GM19372 (cell line): ENCODE data around the gene SINHCAF.
"Not testable (repeated sequence)": the region's sequence is repeated elsewhere in the genome, so short reads cannot be mapped to it uniquely, and the experiment has no call there.

Source experiments
- ATAC-seq: cut with Tn5 transposase; IDR thresholded peaks from one replicate; pipeline ENCODE4 v1.9.1; 2021; ENCODE audit warnings: mild to moderate bottlenecking, low read depth, moderate library complexity; ENCODE audit not compliant: unreplicated experiment

Gene SINHCAF, protein sequence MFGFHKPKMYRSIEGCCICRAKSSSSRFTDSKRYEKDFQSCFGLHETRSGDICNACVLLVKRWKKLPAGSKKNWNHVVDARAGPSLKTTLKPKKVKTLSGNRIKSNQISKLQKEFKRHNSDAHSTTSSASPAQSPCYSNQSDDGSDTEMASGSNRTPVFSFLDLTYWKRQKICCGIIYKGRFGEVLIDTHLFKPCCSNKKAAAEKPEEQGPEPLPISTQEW

DNA sequence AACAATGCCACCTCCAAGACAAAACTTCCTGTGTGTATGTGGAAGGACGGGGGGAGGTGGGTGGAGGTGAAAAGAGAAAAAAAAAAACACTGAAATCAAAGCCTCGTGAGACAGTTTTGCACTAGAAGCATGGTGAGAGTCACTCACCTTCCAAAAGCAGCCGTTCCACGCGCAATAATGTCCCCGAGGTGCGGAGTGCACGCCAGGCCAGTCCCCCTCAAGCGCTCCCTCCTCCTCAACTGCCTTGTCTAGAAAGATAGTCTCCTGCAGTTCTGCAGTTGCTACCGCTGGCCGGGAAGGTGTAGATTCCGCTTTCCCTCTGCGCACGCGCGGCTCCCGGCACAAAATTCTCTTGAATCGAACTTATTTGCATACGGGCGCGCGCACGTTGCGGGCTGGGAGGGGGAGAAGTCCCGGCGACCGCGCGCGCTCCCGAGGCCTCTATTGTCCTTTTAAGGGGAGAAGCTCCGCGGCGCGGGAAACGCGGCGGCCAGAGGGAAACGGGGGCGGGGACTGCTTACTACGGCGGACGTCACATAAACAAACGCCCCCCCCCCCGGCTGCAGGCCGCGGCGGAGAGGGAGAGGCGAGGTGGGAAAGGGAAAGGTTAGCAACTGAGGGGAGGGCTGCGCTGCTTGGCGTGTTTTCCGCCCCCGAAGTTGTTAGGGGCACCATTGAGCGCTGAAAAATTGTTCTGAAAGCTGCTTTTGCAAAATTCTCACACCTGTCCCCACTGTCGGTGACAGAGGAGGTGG lies at the start of gene SINHCAF:
SINHCAF (minus strand) TSS at position 274 of the 755 bp plus-strand sequence. CDS start 27,946 bp downstream, outside the sequence.
- peak; percentile 54 for ATAC-seq

GRCh38 chr12:31375422-31375821 lies 49.5 kb upstream of the SINHCAF start:
- not testable (repeated sequence) for ATAC-seq

GRCh38 chr12:31371256-31371620 lies 45.3 kb upstream of the SINHCAF start:
- no peak for ATAC-seq

DNA sequence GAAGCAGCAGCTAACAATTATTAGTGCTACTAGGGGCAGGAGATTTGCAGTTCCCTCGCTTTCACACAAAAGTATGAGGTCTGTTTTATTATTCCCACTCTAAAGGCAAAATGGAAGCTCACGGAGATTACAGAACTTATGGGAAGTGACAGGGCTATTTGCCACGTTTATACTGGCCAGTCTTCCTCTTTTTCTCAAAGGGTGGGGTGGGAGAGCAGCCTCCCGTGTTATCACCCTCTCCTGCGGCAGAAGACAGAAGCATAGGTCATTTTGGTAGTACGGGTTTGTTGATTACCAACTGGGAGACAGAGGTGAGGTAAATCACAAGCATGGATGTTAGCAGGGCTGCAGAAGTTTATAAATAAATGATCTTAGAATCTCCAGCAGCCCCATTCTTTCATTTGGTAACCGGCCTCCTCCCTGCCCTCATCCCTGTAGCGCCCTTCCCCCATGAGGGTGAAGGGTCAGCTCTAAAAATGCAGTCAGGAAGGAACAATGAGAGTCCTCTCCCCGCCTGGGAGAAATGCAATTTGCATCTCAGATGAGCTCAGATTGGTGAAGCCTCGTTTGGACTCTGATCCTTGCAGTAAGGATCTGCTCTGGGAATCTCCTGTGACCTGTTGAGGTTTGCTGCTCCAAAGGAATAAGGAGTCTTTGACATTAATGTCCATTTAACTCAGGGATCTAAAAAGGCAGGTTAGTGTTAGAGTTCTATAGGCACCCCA lies 44.7 kb upstream of the SINHCAF start:
- no peak for ATAC-seq

- ATAC-seq = no peak
Measured at GRCh38 chr12:31369712-31370521, 44.0 kb upstream of the SINHCAF start.

DNA sequence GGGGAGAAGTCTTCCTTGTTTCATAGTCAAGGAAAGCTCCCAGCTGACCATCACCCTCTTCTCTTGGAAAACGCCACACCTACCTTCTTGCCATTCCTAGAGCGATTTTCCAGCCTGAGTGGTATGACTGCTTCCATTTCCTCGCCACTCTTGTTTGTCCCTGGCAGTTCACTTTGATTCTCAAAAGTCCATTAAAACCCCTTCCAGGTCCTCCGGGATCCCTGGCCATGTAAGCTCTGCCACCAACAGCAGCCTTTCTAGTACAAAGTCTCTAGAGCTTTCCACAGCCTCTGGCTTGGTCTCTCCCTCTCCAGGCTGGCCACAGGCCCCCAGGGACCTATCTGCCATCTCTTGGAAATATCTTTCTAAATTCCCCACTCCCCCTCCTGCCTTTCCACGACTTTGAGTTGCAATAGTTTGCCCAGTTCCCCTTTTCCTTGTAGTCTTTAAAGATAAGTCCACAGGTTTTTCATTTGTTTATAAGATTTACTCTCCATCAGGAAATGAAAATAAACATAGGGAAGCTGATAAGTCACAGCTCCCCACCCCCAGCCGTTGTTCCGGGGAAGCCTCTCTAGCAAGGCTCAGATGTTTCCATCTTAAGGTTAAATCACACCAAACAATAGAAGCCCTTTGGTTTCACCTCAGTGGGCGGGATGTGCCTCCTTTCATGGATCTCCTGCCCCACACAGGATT lies 42.9 kb upstream of the SINHCAF start:
- no peak for ATAC-seq

DNA sequence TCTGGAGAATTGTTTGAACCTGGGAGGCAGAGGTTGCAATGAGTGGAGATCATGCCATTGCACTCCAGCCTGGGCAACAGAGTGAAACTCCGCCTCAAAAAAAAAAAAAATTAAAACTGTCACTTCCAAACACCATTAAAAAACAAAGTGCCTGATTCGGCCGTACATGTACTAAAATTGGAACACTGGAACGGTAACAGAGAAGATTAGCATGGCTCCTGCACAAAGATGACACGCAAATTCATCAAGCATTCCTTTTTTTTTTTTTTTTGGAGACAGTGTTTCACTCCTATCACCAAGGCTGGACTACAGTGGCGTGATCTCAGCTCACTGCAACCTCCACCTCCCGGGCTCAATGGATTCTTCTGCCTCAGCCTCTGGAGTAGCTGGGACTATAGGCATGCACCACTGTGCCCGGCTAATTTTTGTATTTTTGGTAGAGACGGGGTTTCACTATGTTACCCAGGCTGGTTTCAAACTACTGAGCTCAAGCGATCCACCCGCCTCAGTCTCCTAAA lies 40.2 kb upstream of the SINHCAF start:
- ATAC-seq = no peak

GRCh38 chr12:31363831-31364230 lies 37.9 kb upstream of the SINHCAF start:
- no peak for ATAC-seq

DNA sequence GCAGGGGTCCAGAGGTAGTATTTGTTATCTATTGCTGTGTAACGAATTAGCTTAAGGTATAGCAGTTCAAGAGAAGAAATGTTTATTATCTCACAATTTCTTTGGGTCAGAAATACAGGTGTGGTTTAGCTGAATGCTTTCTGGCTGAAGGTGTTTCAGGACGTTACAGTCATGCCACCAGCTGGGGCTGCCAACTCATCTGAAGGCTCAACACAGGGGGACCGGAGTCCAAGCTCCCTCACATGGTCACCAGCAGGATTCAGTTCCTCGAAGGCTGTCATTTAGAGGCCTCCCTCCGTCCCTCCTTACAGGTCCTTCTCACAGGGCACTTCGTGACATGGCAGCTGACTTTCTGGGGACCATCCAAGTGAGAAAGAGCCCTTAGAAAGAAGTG lies 37.5 kb upstream of the SINHCAF start:
- peak; percentile 14 for ATAC-seq

DNA sequence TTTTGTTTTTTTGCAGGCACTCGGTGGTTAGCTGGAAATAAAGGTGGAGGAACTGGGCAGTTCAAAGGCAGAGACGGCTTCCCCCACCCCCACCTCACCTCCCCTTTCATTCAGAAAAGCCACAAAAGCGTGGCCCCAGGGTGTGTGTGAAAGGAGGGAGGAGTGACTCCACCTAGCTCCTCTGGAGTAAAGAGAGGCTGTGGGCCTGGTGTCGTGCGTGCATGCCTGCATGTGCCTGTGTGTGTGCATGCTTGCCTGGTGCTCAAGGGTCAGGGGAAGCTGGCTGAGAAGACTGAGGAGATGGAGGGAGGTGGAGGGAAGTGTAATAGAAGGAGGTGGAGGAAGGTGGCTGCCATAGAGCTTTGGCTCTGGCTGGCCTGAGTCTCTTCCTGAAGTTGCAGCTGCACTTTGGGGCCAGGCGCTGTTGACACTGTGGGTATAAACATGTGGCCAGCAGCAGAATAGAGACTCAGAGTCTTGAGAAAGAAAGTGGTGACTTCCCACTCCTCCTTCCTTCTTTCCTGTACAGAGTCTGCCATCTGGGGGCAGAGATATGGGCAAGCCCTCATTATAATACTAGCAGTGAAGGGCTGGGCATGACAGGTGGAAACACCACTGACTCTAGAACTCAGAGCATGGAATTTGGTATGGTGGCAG lies 36.9 kb upstream of the SINHCAF start:
- peak; percentile 58 for ATAC-seq

DNA sequence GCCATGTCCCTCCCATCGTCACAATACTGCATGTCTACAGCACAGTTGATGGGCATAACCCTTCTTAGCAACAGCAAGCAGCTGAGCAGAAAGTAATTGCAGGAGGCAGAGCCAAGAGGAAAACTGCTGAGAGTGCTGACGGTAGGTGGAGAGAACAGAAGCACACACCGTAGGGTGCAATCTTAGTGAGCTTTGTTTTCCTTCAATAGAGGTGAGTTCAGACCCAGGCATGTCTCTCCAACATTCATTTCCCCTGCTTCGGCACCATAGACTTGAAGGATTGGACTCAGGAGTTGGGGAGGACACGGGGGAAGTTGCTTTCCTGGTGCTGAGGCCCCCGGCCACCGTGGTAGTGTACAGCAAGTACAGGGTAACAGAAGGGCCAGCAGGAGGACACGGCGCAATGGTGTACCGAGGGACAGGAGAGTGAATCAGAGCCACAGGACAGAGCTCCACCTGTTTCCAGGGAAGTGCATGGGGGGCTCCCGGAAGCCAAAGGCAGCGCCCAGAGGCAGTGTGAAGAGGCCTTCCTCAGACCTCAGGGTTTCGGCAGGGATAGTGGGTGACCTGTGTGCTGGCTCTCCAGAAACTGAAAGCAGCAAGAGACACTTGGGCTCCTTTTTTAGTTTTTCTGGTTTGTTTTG lies 36.3 kb upstream of the SINHCAF start:
- ATAC-seq = peak; percentile 13

DNA sequence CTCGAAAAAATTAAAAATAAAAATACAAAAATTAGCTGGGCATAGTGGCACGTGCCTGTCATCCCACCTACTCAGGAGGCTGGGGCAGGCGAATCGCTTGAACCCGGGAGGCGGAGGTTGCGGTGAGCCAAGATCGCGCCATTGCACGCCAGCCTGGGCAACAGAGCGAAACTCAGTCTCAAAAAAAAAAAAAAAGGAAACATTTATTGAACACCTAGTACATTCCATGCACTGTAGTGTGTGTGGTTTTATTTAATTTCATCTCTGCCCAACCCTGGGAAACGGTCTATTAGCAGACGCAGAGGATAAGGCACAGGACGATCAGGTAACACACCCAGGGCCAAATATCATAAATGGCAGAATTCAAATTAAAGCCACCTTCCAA lies 35.8 kb upstream of the SINHCAF start:
- ATAC-seq = no peak

DNA sequence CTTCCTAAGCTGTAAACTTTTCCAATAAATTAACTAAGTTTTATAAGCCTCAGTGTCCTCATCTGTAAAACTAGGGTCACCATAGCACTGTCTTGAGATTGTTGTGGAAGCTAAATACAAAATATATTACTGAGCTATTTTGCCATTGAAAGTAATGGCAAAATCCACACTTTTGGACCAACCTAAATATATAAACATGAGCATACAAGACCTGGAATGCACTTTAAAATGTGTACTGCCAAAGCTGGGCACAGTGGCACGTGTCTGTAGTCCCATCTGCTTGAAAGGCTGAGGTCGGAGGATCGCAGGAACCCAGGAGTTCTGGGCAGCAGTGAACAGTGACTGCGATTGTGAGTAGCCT lies 29.8 kb upstream of the SINHCAF start:
- ATAC-seq = no peak

GRCh38 chr12:31353750-31354708 lies 28.1 kb upstream of the SINHCAF start:
- no peak for ATAC-seq

- no peak for ATAC-seq
Measured at GRCh38 chr12:31346267-31346666, 20.3 kb upstream of the SINHCAF start.

GRCh38 chr12:31343139-31343538 lies 17.2 kb upstream of the SINHCAF start:
- no peak for ATAC-seq

DNA sequence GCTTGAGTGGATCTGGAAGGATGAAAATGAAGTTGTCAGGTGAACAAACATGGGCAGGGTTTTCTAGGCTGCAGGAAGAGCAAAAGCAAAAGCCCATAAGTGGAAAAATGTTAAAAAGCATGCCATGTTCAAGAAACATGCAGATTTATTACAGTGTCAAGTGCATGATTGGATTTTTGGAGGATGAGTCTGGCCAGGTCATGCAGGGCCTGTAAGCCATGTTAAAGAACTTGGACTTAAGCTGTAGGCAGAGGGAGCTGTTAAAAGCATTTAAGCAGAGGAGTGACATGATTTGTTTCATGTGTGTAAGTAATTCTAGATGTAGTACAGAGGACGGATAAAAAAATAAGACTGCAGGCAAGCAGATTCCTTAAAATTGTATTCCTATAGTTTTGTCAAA lies 16.3 kb upstream of the SINHCAF start:
- no peak for ATAC-seq
